ENCODE measurements around the gene TTF2. TPM values are rescaled to one million over a fixed set of nuclear protein-coding genes. Genes with fewer than 3 reads are reported as not detected.
"Not testable (repeated sequence)": the region's sequence is repeated elsewhere in the genome, so short reads cannot be mapped to it uniquely, and the experiment has no call there.

The TTF2 gene
- total RNA-seq, 3 donors from 2014 or later: 21.5 to 35.4 (median 30.2) TPM

DNA sequence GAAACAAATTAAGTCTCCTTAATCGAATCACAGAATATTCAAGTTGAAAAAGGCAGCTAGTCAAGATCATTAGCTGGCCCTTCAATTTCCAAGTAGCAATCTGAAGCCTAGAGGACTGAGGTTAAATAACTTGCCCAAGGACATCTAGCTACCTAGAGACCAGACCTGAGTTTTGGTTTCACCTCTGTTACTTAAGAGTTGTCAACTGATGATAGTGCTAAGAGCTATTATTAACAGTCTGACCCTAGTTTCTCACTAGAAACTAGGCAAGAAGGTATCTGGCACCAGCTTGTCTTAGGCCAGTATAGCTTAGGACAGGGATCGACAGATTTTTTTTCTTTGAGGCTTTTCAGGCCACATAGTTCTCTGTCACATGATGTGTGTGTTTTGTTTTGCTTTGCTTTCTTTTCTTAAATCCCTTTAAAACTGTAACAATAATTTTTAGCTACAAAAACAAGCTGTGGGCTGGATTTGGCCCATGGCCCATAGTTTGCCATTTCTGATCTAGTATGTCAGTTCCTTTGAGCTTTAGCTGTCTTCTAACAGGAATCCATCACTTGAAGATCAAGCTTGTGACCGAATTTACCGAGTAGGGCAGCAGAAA lies 38.3 kb downstream of the TTF2 start:
- intact Hi-C loops (cut with DNase I, micrococcal nuclease): no loop called here
- no peak overlapping the region for H3K4me3 ChIP-seq
- TF ChIP-seq, protein P1, sequence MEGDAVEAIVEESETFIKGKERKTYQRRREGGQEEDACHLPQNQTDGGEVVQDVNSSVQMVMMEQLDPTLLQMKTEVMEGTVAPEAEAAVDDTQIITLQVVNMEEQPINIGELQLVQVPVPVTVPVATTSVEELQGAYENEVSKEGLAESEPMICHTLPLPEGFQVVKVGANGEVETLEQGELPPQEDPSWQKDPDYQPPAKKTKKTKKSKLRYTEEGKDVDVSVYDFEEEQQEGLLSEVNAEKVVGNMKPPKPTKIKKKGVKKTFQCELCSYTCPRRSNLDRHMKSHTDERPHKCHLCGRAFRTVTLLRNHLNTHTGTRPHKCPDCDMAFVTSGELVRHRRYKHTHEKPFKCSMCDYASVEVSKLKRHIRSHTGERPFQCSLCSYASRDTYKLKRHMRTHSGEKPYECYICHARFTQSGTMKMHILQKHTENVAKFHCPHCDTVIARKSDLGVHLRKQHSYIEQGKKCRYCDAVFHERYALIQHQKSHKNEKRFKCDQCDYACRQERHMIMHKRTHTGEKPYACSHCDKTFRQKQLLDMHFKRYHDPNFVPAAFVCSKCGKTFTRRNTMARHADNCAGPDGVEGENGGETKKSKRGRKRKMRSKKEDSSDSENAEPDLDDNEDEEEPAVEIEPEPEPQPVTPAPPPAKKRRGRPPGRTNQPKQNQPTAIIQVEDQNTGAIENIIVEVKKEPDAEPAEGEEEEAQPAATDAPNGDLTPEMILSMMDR (IDR thresholded peaks at IDR 0.05): no peak
- H3K9me3 ChIP-seq: no peaks in the 10 kb centered on the region
- no peaks in the 10 kb centered on the region for H3K4me1 ChIP-seq (ENCODE audit: low read depth)
- ATAC-seq (no peak), DNase-seq (no peak)
- no peaks in the 10 kb centered on the region for H3K36me3 ChIP-seq (ENCODE audit: low read depth)

DNA sequence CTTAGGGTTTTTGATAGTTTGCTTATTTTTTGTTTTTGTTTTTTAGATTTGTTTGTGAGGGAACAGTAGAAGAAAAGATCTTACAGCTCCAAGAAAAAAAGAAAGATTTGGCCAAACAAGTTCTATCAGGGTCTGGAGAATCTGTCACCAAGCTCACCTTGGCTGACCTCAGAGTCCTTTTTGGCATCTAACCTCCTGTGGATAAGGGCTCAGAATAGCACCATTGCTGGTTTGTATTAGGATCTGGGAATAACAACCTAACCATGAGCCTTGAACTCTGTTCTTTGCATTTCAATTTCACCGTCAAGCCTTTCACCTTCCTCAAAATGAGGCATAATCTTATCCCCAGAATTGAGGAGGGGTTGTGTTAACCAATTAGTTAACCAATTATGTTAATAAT lies 41.2 kb downstream of the TTF2 start:
- H3K36me3 ChIP-seq (ENCODE audit: low read depth): no peaks in the 10 kb centered on the region
- TF ChIP-seq, protein P1 (IDR thresholded peaks at IDR 0.05): no peak
- ATAC-seq: no peak
- no peaks in the 10 kb centered on the region for H3K9me3 ChIP-seq
- H3K4me3 ChIP-seq: no peak overlapping the region
- DNase-seq: no peak
- H3K4me1 ChIP-seq (ENCODE audit: low read depth): no peaks in the 10 kb centered on the region
- intact Hi-C loops (cut with DNase I, micrococcal nuclease): no loop called here

DNA sequence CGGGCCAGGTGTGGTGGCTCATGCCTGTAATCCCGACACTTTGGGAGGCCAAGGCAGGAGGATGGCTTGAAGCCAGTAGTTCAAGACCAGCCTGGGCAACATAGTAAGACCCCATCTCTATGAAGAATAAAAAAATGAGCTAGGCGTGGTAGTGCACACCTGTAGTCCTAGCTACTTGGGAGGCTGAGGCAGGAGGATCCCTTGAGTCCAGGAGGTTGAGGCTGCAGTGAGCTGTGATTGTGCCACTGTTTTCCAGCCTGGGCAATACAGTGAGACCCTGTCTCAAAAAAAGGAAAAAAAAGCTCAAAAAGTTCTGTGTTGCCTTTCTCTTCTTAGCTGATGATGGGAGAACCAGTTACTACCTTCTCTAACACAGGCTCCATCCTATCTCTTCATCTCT lies 41.7 kb downstream of the TTF2 start:
- DNase-seq; intact Hi-C loops (cut with DNase I, micrococcal nuclease); H3K36me3 ChIP-seq (ENCODE audit: low read depth): not testable (repeated sequence)

DNA sequence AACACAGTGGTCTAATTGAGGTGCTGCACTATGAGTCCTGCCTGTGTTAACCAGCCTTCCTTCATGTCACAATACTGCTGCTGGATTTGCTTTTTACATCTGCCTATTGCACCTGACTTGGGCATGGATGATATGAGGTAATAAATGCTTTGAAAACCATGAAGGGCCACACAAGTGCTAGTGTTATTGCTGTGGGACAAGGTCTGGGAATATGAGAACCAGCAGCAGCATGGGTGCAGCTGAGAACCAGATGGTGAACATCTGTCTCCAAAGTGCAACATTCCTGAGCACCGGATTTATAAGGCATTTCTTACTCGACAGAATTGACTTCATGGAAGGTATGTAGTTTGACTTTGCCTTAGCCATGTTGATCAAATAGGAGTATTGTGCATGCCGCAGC lies 44.9 kb downstream of the TTF2 start:
- H3K4me1 ChIP-seq (ENCODE audit: low read depth): no peaks in the 10 kb centered on the region
- DNase-seq: no peak
- no peaks in the 10 kb centered on the region for H3K36me3 ChIP-seq (ENCODE audit: low read depth)
- no peak overlapping the region for H3K4me3 ChIP-seq
- no peaks in the 10 kb centered on the region for H3K9me3 ChIP-seq
- intact Hi-C loops (cut with DNase I, micrococcal nuclease): no loop called here
- TF ChIP-seq, protein P1 (IDR thresholded peaks at IDR 0.05): no peak
- ATAC-seq: no peak

More for the DNA sequence above, 41.7 kb downstream of the TTF2 start:
- H3K4me3 ChIP-seq; H3K4me1 ChIP-seq (ENCODE audit: low read depth); H3K9me3 ChIP-seq; ATAC-seq: not testable (repeated sequence)

DNA sequence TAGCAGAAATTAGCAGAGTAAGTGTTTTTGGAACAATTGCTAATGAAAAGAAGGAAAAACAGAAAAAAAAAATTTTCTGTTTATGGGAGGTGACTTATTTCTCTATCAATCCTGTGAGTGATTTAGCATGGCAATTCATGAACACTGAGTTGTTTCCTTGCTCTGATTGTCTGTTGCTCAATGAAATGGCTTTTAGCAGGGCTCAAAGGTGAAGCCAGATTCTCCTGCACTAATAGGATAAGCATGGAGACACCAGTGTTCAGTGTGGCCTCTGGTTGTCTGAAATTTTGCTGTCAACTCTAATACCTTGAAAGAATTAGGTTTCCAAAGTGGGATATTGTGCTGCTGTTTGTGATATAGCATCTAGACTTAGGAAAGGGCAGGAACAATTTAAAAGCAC lies 45.6 kb downstream of the TTF2 start:
- no peak for ATAC-seq
- Histone ChIP-seq H3K4me1 (ENCODE audit: low read depth) (no peaks in the 10 kb centered on the region), H3K9me3 (no peaks in the 10 kb centered on the region), H3K36me3 (ENCODE audit: low read depth) (no peaks in the 10 kb centered on the region), H3K4me3 (no peak overlapping the region)
- TF ChIP-seq, protein P1 (IDR thresholded peaks at IDR 0.05): no peak
- intact Hi-C loops (cut with DNase I, micrococcal nuclease): no loop called here
- DNase-seq: no peak

DNA sequence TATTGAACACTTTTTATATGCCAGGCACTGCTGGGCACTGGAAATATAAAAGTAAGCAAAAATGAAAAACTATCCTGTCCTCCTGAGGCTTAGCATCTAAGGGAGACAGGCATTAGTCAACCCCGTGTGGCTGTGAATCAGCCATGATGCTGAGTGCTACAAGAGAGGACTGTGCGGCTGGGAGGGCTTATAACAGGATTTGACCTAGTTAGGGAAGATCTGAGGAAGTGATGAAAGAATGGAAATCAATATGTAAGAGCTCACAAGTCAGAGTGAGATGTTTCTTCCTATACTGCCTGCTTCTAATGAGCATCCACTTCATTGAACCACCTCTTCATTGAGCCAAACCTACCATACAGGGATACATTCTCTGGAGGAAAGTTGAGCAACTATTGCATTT lies 46.4 kb downstream of the TTF2 start:
- H3K9me3 ChIP-seq: no peaks in the 10 kb centered on the region
- DNase-seq: no peak
- no peaks in the 10 kb centered on the region for H3K4me1 ChIP-seq (ENCODE audit: low read depth)
- H3K36me3 ChIP-seq (ENCODE audit: low read depth): no peaks in the 10 kb centered on the region
- no peak for ATAC-seq
- TF ChIP-seq, protein P1 (IDR thresholded peaks at IDR 0.05): no peak
- intact Hi-C loops (cut with DNase I, micrococcal nuclease): no loop called here
- H3K4me3 ChIP-seq: no peak overlapping the region

Data from mucosa of descending colon (tissue), 3 donors.